BLaER1 treated with 17β-estradiol and CSF1 and Interleukin-3, amounts not matched to agents 10 nM and 100 nM (cell line): ENCODE results near the gene CLEC3B.
A peak's percentile ranks its signal among the peaks of the same experiment; 100 is the strongest.
"Not testable (repeated sequence)": the region's sequence is repeated elsewhere in the genome, so short reads cannot be mapped to it uniquely, and the experiment has no call there.

ENCODE experiments used
- H3K27ac ChIP-seq, 11 experiments: shearing (Covaris generic); formaldehyde crosslinking; 2 replicates each; pipeline ENCODE4 v1.8.1; 2022
- H3K27me3 ChIP-seq, 11 experiments: shearing (Covaris generic); formaldehyde crosslinking; 2 replicates each; pipeline ENCODE4 v1.8.1; 2022
- H3K36me3 ChIP-seq, 11 experiments: shearing (Covaris generic); formaldehyde crosslinking; 2 replicates each; pipeline ENCODE4 v1.8.1; 2022
- H3K4me1 ChIP-seq, 10 experiments: shearing (Covaris generic); formaldehyde crosslinking; 2 replicates each; pipeline ENCODE4 v1.8.1; 2022
- H3K4me2 ChIP-seq, 11 experiments: shearing (Covaris generic); formaldehyde crosslinking; 2 replicates each; pipeline ENCODE4 v1.8.1; 2022
- H3K4me3 ChIP-seq, 10 experiments: shearing (Covaris generic); formaldehyde crosslinking; 2 replicates each; pipeline ENCODE4 v1.8.1; 2022
- H3K9ac ChIP-seq, 11 experiments: shearing (Covaris generic); formaldehyde crosslinking; 2 replicates each; pipeline ENCODE4 v1.8.1; 2022
- H3K9me3 ChIP-seq, 11 experiments: shearing (Covaris generic); formaldehyde crosslinking; replicated peaks in 1 of 11; 2 replicates each; pipeline ENCODE4 v1.8.1; 2022
- H4K20me1 ChIP-seq, 11 experiments: shearing (Covaris generic); formaldehyde crosslinking; 2 replicates each; pipeline ENCODE4 v1.8.1; 2022
- Cebpa-rat ChIP-seq, 11 experiments: shearing (Covaris generic); IDR thresholded peaks; 2 replicates each; pipeline ENCODE4 v1.8.1; 2022

Gene CLEC3B

DNA sequence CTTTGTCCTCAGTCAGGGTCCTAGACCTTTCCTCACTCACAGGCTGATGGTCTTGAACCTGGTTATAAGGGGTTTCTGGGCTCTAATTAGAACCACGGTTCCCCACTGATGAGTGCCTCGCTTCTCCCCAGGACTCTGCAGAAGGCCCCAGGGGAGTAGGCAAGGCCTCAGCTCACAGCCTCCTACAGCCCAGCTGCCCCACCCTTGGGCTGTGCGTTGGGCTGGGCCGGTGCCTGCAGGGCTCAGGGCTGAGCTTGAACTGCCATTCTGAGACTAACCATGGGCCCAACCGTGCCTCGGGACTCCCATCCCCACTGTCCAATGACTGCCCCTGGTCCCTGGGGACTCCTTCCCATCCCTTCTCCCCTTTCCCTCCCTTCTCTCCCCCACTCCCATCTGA lies 25.6 kb downstream of the CLEC3B start:
- H3K4me1 ChIP-seq, result peaks cover 0 to 47% (median 16%) of the 10 kb centered on the region in 10 experiments; a peak in 14 of 20 replicates
- 0 out of 22 replicates have a peak overlapping the region, but pooled peaks of 1 of the 11 experiments have one; percentile 1 for H3K4me2 ChIP-seq
- no peaks in the 10 kb centered on the region for H3K9me3 ChIP-seq
- H4K20me1 ChIP-seq, result no peaks in the 10 kb centered on the region
- no peak overlapping the region for H3K4me3 ChIP-seq
- H3K9ac ChIP-seq, result no peak overlapping the region
- H3K27ac ChIP-seq, result no peak overlapping the region
- no peak for TF ChIP-seq Cebpa-rat (IDR thresholded peaks at IDR 0.05)
- H3K36me3 ChIP-seq, result no peaks in the 10 kb centered on the region
- no peaks in the 10 kb centered on the region for H3K27me3 ChIP-seq

DNA sequence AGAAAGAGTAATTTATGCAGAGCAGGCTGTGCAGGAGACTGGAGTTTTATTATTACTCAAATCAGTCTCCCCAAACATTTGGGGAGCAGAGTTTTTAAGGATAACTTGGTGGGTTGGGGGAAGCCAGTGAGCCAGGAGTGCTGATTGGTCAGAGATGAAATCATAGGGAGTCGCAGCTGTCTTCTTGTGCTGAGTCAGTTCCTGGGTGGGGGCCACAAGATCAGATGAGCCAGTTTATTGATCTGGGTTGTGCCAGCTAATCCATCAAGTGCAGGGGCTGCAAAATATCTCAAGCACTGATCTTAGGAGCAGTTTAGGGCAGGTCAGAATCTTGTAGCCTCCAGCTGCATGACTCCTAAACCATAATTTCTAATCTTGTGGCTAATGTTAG lies 27.7 kb downstream of the CLEC3B start:
- H3K4me3 ChIP-seq, H3K9me3 ChIP-seq, H3K27ac ChIP-seq, H4K20me1 ChIP-seq, H3K36me3 ChIP-seq, H3K27me3 ChIP-seq, H3K9ac ChIP-seq: not testable (repeated sequence)
- Histone ChIP-seq H3K4me1 (peaks cover 0 to 69% (median 20%) of the 10 kb centered on the region in 10 experiments; a peak in 14 of 20 replicates), H3K4me2 (peak overlapping the region in 4 of 11 experiments; percentile 61 to 71 (median 67); a peak in 8 of 22 replicates)

DNA sequence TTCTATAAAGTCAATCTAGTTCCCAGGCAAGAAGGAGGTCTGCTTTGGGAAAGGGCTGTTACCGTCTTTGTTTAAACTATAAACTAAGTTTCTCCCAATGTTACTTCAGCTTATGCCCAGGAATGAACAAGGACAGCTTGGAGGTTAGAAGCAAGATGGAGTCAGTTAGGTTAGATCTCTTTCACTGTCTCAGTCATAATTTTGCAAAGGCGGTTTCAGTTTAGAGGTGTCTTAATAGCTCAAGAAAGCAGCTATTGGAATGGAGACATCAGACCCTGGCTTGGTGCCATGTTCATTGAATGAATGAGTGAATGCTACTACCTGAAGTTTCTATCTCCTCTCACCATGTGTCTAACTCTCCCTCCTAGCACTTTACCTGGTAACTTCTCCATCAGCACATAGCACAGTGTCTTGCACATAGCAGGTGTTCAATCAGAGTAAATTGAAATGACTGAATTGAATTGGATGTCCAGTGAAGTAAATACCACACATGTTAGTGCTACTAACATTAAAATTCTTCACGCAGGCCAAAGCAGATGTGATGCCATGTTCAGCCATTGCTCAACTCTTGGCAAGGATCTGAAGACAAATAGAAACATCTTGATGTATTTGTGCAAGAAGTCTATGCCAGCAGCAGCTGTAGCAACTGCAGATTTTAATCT lies 28.2 kb downstream of the CLEC3B start:
- Histone ChIP-seq H4K20me1 (no peaks in the 10 kb centered on the region), H3K27ac (peak overlapping the region in 2 of 11 experiments; percentile 3 to 61; a peak in 2 of 22 replicates), H3K27me3 (no peaks in the 10 kb centered on the region), H3K9me3 (no peaks in the 10 kb centered on the region), H3K36me3 (no peaks in the 10 kb centered on the region), H3K4me1 (peaks cover 0 to 70% (median 20%) of the 10 kb centered on the region in 10 experiments; a peak in 14 of 20 replicates), H3K4me3 (no peak overlapping the region), H3K4me2 (peak overlapping the region in 5 of 11 experiments; percentile 26 to 71 (median 64); a peak in 8 of 22 replicates), H3K9ac (no peak overlapping the region)
- no peak for TF ChIP-seq Cebpa-rat (IDR thresholded peaks at IDR 0.05)

DNA sequence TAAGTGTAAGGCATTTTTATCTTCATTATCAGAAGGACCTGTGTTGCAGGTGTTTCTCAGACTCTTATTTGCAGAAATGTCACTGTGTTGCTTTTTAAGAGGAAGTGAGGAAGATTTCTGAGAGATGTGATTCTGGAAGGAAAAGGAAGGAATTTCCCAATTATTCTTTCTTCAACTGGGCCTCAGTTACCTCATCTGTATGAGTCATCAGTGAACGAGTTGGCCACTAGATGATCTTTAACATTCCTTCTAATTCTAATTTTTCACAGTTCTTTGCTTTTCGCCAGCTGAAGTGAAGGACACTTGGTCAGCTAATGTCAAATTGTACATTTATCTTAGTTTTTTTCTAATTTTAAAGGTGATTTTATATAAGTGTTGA lies 28.9 kb downstream of the CLEC3B start:
- Histone ChIP-seq H3K4me1 (peaks cover 0 to 76% (median 20%) of the 10 kb centered on the region in 10 experiments; a peak in 14 of 20 replicates), H4K20me1 (no peaks in the 10 kb centered on the region)

DNA sequence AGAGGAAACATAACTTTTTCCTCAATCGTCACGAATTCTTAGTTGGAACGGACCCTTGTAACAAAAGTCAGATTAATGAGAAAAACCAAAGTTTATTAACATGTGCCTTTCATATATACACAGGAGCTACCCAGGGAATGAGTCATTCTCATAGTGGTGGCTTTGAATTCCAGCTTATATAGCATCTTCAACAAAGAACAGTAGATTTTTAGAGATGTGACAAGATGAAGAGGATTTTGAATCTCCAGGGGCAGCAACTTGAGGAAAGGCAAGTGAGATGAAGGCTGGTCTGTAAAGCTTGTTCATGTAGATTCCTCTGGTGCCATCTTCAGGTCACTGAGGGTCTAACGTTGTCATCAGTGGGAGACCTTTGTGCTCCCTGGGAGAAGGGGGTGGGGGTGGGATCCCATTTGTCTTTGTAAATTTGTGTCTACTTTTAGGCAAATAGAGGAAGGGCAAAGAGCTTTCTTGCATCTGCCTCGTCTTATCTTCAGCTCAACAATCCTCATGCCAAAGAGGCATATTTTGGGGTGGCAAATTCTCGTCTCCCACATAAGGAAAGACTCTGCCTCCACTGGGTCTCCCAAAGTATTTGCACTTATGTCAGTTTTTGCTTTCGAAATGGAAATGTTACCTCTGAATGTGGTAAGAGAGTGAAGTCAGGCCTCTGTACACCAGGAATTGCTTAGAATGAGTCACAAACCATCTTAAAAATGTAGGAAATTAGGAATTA lies 29.5 kb downstream of the CLEC3B start:
- peak overlapping the region in 8 of 11 experiments; percentile 24 to 71 (median 58); a peak in 14 of 22 replicates for H3K4me2 ChIP-seq
- peak overlapping the region in 1 of 11 experiments; percentile 10; a peak in 1 of 22 replicates for H3K9ac ChIP-seq
- peak overlapping the region in 4 of 11 experiments; percentile 15 to 65 (median 38); a peak in 5 of 22 replicates for H3K27ac ChIP-seq
- no peaks in the 10 kb centered on the region for H3K27me3 ChIP-seq
- H3K4me1 ChIP-seq, result peaks cover 0 to 80% (median 20%) of the 10 kb centered on the region in 10 experiments; a peak in 14 of 20 replicates
- H3K9me3 ChIP-seq, result no peaks in the 10 kb centered on the region
- H3K36me3 ChIP-seq, result no peaks in the 10 kb centered on the region
- no peak for TF ChIP-seq Cebpa-rat (IDR thresholded peaks at IDR 0.05)
- no peak overlapping the region for H3K4me3 ChIP-seq
- H4K20me1 ChIP-seq, result no peaks in the 10 kb centered on the region

More for the DNA sequence above, 28.9 kb downstream of the CLEC3B start:
- Histone ChIP-seq H3K9ac (peak overlapping the region in 1 of 11 experiments; percentile 10; a peak in 1 of 22 replicates), H3K4me3 (no peak overlapping the region), H3K27me3 (no peaks in the 10 kb centered on the region), H3K27ac (peak overlapping the region in 4 of 11 experiments; percentile 15 to 65 (median 38); a peak in 5 of 22 replicates), H3K36me3 (no peaks in the 10 kb centered on the region), H3K4me2 (peak overlapping the region in 8 of 11 experiments; percentile 24 to 71 (median 58); a peak in 15 of 22 replicates), H3K9me3 (no peaks in the 10 kb centered on the region)
- no peak for TF ChIP-seq Cebpa-rat (IDR thresholded peaks at IDR 0.05)

DNA sequence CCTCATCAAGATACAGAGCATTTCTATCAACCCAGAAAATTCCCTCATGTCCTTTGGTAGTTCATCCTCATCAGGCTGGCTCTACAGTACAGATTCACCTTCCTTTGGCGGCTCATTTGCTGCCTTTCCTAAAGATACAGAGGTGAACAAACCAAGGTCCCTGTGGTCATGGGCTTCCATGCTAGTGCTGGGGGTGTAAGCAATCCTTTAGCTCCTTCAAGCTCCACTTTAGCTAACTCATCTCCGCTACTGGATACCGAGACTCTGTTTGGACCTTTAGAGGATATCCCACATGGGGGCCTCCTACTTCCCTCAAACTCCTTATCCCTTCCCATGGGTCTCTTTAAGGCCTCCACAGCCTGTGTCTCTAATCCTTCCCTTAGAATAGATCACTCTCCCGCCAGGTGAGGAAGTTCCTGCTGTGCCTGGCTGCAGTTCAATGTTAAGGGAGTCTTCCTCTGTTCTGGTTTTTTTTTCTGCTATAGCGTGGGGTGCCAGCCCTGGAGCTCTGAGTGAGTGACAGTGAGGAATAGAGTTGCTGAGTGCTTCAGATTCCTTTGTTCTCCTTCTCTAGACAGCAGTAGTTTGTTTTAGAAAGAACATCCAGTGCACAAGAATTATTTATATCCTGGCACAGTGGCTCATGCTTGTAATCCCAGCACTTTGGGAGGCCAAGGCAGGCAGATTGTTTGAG lies 30.7 kb downstream of the CLEC3B start:
- Histone ChIP-seq H3K27me3 (no peaks in the 10 kb centered on the region), H3K27ac (peak overlapping the region in 3 of 11 experiments; percentile 59 to 65 (median 61); a peak in 4 of 22 replicates), H3K4me1 (peaks cover 0 to 92% (median 20%) of the 10 kb centered on the region in 10 experiments; a peak in 14 of 20 replicates), H3K4me2 (peak overlapping the region in 4 of 11 experiments; percentile 2 to 70 (median 62); a peak in 6 of 22 replicates), H3K36me3 (no peaks in the 10 kb centered on the region), H3K9me3 (no peaks in the 10 kb centered on the region), H3K4me3 (no peak overlapping the region), H4K20me1 (no peaks in the 10 kb centered on the region), H3K9ac (peak overlapping the region in 2 of 11 experiments; percentile 1 to 44; a peak in 3 of 22 replicates)
- TF ChIP-seq Cebpa-rat (IDR thresholded peaks at IDR 0.05), result no peak

DNA sequence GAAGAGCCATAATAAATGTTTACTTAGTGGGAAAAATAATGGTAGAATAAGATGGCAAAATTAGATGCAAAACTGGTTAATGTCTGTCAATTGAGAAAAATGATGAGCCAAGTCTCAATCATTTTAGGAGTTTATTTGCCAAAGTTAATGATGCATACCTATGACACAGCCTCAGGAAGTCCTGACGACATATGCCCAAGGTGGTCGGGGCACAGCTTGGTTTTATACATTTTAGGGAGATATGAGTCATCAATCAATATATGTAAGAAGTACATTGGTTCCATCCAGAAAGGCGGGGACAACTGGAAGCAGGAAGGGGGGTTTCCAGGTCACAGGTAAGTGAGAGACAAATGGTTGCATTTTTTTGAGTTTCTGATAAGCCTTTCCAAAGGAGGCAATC lies 31.5 kb downstream of the CLEC3B start:
- H4K20me1 ChIP-seq, result no peaks in the 10 kb centered on the region
- TF ChIP-seq Cebpa-rat (IDR thresholded peaks at IDR 0.05), result no peak
- no peaks in the 10 kb centered on the region for H3K36me3 ChIP-seq
- no peaks in the 10 kb centered on the region for H3K9me3 ChIP-seq
- H3K27ac ChIP-seq, result peak overlapping the region in 2 of 11 experiments; percentile 59 to 65; a peak in 3 of 22 replicates
- H3K9ac ChIP-seq, result peak overlapping the region in 1 of 11 experiments; percentile 1; a peak in 1 of 22 replicates
- peak overlapping the region in 4 of 11 experiments; percentile 2 to 70 (median 62); a peak in 7 of 22 replicates for H3K4me2 ChIP-seq
- peaks cover 0 to 98% (median 20%) of the 10 kb centered on the region in 10 experiments; a peak in 14 of 20 replicates for H3K4me1 ChIP-seq
- no peaks in the 10 kb centered on the region for H3K27me3 ChIP-seq
- H3K4me3 ChIP-seq, result no peak overlapping the region

DNA sequence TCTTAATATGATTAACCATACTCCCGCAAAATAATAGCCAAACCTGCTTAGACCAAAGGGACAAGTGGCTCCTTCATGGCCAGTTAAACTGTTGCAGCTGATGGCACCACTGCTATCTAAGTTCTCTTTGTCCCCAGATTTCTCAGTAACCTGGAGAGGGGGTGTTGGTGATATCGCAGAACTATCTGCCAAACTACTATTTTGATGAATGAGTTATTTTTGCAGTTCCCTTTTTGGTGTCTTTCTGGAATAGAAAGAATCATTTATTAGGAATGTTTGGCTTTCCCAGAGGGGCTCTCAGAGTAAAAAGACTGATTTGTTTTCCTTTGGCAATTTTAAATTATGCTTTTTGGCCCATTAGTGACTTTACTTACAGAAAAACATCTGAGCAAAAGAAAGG lies 33.0 kb downstream of the CLEC3B start:
- Histone ChIP-seq H3K4me3 (no peak overlapping the region), H3K27me3 (no peaks in the 10 kb centered on the region), H3K27ac (no peak overlapping the region), H3K4me1 (peaks cover 0 to 98% (median 20%) of the 10 kb centered on the region in 10 experiments; a peak in 14 of 20 replicates), H3K9me3 (no peaks in the 10 kb centered on the region), H3K4me2 (peak overlapping the region in 3 of 11 experiments; percentile 30 to 70 (median 64); a peak in 6 of 22 replicates), H3K9ac (no peak overlapping the region), H4K20me1 (no peaks in the 10 kb centered on the region), H3K36me3 (no peaks in the 10 kb centered on the region)
- TF ChIP-seq Cebpa-rat (IDR thresholded peaks at IDR 0.05), result no peak
